Forelimb muscle (tissue), 1 donor: ENCODE data around the gene CPNE5. TPM values are rescaled to one million over a fixed set of nuclear protein-coding genes. Genes with fewer than 3 reads are reported as not detected.
A peak's percentile ranks its signal among the peaks of the same experiment; 100 is the strongest.

ENCODE experiments used
- DNase-seq: peaks from one replicate; pipeline ENCODE4 v3.0.0-alpha.2; 2013; ENCODE audit warnings: low read depth
- polyA plus RNA-seq: library from polyadenylated mRNA; unstranded; fragments of 120-200 nt; gene quantifications from one replicate; pipeline ENCODE4 v1.2.1, GENCODE V29; 2013; ENCODE audit not compliant: insufficient read length

CPNE5 gene
- polyA plus RNA-seq, 1 donor = 17.6 TPM

DNA sequence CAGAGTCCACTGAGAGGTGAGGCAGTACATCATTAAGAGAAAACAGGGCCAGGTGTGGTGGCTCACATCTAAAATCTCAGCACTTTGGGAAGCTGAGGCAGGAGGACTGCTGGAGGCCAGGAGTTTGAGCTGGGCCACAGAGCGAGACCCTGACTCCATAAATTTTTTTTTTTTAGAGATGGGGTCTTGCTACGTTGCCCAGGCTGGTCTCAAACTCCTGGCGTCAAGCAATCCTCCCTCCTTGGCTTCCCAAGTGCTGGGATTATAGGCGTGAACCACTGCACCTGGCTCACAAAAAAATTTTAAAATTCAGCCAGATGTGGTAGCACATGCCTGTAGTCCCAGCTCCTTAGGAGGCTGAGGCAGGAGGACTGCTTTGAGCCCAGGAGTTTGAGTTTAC, 18.1 kb upstream of the CPNE5 start:
- no peak for DNase-seq

DNA sequence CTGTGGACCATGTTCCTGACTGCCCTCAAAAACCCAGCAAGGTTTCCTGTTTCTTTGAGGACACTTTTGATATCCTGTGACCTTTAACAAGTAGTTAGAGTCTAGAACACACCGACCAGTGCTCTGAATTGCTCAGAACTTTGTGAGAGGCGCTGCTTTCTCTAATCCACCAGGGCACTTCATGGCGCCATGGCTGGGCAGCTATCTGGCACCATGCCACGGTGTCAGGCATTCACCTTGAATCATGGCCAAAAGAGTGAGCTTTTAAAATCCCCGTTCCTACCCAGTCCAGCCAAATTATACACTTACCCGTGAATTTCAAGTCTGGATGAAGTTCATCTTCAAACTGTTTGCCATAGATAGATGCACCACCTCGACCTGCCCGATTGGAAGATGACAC, 17.0 kb upstream of the CPNE5 start:
- no peak for DNase-seq

DNA sequence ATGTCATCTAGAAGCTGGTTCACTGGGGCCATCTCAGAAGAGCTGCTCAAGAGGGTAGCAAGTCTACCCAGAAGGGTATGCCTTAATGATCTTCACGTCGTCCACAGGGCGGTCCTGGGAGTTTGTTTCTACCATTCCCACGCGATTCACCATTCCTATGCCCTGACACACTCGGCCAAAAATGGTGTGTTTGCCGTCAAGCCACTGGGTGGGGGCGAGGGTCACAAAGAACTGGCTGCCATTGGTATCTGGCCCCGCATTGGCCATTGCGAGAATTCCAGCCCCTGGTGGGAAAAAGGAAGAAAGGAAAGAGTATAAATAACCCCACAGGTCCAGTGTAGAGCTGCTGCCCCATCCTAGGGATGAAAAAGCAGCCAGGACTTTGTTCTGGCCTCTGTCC, 16.5 kb upstream of the CPNE5 start:
- DNase-seq = no peak

DNA sequence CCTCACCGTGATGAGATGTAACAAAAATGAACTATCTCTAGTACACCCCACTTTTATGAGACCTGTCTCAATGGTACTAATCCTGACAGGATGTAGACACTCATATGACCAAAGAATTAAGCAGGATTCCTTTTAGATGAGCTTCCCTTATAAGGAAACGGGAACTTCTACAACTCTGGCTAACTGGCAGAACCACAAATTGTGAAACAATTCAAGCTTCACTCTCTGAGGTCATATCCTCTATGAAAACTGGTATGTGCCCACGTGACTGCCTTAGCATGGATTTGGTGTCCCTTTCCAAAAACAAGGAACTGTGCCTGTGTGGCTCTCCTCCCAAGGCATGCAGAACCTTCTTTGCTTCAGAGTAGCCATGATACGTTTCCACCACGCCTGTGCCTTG, 14.1 kb upstream of the CPNE5 start:
- no peak for DNase-seq

DNA sequence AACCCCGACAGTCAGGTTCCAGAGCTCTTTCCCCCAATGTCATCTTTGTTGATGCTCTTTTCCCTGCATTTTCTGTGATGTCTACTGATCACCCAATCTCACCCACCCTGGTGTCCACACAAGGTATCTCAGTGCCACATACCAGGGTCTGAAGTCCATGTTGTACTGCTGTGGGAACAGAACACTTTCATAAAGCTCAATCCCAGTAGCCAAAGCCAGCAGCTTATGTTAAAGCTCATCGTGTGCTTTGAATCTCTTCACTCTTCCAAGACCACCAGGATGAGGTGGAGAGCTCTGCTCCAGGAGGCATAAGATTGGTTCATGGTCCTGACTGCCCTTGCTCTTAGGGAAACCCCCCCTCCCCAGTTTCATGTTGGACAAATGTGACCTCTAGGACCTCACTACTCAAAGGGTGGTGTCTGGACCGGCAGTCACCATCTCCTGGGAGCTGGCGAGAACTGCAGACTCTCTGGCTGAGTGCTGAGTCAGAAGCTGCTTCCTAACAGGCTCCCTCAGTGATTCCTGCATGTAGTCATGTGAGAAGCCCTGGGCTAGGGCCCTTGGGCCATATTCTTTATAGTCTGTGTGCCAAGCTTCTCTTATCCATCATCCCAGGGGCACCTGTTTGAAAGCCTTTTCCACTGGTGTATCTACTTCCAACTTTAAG, 13.4 kb upstream of the CPNE5 start:
- no peak for DNase-seq

DNA sequence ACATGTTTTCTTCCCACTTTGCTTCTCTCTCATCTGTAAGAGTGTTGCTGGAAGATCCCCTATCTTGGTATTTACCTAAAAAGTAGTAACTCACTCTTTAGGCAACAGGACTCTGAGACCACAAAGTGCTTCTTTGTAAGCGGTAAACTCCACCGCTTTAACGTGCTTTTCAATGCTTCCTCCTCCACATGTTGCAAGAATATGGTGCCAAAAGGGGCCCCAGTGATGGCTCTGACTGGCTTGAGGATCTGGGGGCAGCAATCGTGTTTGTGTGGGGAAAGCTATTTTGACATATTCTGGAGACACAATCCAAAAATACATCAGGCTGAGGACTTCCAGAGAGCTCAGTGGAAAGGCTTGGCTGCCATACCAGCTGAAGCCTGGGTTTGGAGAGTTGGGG, 12.4 kb upstream of the CPNE5 start:
- DNase-seq = no peak

DNA sequence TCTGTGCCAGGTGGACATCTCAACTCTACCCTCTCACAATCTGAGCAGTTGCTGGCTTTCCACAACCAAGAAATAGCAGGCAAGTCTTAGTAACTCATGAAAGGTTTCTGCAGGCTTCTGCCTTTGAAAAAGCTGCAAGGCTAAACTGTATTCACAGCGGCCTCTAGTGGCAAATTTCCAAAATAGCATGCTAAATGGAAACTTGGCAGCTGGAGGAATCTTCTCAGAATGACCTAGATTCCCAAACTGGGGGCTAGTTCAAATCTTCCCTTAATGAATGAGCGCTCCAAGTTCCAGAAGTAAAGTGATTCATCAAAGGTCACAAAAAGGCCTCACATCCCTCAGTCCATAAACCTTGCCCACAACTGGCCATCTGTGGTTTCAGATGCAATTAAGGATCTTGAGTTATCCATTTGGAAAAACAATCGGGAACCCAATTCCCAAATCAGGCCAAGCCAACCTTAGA, 11.9 kb upstream of the CPNE5 start:
- peak; percentile 62 for DNase-seq

DNA sequence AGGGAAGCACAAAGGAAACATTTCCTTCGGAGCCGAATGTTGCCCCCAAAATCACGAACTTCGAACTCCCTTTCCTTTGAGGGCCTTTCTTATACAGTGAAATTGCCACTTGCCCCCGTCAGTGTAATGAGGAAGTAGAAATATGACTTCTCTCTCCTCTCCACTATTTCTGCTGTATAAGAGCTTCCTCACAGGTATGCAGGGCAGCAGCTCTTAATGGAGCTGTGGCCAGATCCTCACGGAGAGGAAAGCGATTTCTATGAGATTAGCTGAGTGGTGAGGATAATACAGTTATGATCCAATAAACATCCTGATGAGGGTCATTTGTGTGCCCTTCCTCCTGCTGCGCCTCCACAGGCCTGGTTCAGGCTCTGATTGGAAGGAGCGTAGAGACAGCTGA, 10.8 kb upstream of the CPNE5 start:
- no peak for DNase-seq

DNA sequence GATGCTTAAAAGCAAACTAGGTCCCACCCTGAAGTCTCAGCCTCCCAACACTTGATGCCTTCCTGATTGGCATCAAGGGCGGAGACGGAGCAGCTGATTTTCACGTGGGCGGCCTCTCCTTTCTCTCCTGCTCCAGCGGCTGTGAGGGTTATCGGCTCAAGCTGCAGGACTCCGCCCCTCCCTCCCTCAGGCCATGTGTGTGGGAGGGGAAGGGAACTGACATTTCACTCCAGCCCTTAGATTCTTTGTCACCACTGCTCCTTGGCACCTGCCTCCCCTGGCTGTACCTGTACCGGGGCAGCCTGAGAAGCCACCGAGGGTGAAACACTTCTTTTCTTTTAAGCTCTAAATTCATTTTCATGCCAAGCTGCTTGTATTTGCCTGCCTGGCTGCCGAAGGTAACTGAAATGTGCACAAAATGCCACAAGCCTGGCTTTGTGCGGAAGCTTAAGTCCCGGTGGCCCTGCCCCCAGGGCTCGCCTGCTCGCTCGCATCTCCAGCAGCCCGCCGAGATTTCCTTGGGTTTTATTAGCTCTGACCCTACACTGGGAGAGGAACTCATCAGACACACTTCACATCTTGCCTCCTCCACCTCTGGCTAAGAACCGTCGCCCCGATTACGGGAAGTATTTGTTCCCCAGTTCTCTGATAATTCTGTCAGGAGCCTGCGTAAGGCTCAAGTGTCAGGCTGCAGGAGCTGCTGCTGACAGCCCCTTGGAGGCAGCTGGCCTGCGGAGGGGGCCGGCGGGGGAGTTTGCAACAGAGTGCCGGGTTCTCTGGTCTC, 9.6 kb upstream of the CPNE5 start:
- DNase-seq = no peak

DNA sequence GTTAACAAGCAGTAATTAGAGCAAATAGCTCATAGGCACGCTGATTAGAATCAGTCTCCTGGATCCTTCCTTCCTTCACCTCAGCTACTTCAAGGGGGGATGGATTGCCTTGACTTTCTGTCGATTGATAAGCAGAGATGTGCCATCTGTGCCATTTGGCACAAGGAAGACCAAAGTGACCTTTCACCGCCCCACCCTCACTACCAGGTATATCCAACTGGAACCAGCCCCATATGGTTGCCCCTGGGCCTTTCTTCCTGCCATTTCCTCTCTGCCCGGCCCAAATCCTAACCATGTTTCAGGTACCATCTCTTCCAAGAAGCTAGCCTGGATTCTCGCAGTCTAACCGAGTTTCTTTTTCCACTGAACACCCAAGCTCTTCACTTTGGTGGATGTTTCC, 8.7 kb upstream of the CPNE5 start:
- no peak for DNase-seq

DNA sequence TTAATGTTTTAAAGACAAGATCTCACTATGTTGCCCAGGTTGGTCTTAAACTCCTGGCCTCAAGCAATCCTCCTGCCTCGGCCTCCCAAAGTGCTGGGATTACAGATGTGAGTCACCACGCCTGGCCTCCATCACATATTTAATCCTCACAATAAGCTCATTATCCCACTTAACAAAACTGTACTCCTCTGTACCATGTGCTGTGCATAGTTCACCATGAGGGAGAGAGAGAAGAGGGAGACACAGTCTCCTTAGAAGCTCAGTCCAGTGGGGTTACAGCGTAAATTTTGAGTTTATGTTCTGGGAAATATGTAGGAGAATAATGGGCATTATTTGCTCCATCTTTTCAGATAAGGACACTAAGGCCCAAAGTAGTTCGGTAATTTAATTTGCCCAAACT, 7.9 kb upstream of the CPNE5 start:
- no peak for DNase-seq

DNA sequence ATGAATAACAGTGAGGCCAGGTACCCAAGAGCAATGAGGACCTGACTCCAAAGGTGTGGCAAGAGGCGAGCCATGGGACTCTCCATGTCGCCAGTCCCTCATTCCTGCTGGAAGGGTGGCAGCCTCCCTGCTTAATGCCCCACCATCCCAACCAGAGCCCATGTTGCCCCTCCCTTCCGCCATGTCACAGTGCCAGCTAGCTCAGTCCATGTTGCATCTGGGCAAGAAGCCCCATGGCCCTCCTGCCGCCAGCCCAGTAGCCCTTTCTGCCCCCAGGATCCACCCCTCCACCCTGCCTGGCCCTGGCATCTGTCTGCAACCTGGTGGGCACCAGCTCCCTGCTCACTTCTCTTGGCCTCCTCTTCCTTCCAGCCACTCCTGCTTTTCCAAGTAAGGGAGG, 6.0 kb upstream of the CPNE5 start:
- DNase-seq = no peak

DNA sequence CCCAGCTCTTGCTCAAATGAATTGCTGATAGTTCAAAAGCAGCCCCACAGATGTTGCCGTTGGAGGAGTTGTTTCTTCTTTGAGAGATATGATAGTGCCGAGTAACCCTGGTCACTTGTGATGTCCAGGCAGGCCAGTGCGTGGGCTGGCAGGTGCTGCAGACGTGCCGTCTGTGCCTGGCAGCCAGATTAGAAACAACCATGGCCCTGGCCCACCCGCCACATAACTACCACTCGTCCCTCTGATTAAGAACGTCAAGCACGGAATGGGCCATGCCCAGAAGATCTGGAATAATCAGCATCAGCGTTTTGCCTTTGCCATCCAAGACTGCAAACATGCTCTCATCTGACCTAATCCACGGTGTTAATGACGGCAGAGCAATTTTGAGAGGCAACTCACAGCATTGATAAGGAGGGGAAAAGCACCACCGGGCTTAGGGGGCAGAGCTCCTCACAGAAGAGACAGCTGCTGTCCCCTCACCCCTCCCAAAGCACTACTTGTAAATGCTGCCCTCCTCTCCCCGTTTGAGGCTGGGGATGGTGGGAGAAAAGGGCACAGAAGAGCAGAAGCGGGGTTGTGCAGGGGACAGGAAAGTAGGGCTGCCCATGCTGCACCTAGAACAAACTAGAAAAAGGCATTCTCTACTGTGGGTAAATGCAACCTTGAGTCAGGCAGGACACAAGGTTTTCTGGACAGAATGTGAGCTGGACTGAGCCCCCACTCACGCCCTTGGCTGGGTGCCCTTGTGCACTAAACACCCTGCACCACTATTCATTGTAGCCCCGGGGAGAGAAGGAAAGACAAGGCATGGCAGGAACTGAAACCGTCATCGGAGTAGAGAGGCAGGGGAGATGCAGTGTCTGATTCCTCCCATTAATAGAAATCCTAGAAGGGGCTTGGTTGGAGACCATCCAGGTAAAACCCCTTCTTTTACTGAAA, 5.3 kb upstream of the CPNE5 start:
- DNase-seq = no peak

DNA sequence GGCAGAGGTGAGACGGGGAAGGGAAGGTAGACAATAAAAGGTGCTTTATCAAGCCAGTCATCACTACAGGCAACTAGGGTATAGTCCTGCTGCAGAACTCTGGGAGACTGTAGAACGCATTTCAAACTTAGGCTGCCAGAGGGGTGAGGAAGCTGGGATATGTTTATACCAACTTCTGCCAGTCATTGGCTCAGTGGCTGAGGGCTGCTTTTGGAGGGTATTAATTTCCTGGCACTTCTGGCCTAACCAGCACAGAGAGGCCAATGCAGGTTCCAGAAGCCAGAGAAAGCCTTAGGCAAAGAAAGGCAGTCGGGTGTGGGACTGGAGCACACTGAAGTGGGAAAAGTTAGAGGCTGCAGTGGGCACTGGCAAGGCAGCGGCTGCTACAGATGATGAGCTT, 3.9 kb upstream of the CPNE5 start:
- DNase-seq = no peak

DNA sequence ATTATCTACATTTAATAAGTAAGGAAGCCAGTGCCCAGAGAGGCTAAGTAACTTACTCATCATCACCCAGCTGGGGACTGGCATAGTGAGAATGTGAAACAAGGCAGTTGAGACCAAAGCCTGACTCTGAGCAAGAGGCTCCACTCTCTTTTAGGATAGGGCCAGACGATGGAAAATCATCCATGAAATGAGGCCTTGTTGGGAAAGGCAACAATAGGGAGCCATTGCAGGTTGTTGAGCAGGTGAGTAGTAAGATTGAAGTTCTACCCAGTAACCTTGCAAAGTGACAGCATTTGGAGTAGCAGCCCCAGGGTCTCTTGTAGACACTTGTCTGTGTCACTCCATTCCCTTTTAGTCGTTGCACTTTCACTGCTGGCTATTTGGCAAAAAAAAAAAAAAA, 2.5 kb upstream of the CPNE5 start:
- no peak for DNase-seq

DNA sequence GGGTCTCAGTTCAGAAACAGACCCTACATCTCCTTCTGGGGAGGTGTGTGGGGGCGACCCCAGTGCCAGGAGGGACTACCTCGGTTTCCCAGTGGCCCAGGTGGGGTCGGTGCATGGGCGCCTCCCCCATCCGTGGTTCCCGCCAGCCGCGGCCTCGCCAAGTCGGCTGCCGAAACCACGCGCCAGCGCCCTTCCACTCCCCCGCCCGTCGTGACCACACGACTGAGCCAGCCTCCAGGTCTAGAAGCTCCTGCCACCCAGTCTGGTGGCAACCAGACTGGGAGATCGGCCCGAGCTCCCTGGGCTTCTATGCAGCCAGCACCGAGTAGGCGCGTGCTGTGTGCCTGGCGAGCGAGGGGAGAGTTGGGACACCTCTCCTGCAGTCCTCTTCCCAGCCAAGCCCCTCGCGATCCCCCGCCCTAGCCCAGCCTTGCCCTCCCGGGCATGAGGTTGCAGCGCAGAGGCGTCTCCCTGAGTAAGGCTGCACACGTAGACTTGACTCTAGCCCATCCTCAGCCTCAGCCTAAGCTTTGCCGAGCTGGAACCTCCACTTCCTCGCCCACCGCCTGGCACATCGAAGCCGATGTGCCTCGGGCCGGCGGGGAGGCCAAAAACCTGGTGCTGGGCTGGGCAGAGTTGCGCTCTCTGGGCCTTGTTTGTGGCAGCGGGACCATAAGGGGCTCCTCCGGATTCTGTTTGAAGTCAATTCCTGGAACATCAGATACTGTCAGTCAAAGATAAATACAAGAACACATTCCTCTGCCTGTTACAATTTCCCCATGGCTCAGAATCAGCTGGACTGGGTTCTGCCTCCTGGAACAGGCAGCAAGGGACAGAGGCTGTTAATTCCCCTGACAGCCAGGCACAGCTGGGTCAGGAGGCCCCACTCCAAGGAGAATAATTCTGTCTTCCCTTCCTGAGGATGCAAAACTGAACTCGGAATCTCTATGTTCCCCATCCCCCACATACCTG, 1.5 kb upstream of the CPNE5 start:
- no peak for DNase-seq

DNA sequence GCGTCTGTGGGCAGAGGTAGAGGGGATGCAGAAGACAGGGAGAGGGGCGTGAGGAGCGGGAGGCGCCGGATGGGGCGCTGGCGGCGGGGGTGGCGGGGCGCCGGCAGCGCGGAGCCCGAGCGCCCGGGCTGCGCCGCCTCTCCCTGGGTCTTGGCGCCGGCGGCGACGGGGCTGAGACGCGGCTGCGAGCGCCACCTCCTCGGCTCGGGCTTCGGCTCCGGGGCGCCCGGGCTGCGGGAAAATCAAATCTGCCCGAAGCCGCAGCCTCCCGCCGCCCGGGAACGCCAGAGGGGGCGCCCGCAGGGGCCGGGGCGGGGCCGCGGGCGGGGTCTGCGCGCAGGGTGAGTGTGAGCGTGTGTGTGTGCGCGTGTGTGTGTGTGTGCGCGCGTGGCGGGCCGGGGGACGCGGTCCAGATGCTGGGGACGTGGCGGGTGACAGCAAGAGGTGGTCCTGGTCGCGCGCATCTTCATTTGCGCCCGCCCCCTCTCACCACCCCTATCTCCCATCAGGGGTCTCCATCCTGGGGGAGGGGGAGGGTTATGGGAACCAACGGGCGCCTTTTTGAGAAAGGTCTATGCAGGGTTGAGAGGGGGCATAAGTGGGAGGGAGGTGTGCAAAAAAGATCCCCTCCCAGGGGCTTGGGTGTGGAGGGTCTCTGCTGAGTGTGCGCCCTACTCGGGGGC, 646 bp upstream of the CPNE5 start:
- no peak for DNase-seq

DNA sequence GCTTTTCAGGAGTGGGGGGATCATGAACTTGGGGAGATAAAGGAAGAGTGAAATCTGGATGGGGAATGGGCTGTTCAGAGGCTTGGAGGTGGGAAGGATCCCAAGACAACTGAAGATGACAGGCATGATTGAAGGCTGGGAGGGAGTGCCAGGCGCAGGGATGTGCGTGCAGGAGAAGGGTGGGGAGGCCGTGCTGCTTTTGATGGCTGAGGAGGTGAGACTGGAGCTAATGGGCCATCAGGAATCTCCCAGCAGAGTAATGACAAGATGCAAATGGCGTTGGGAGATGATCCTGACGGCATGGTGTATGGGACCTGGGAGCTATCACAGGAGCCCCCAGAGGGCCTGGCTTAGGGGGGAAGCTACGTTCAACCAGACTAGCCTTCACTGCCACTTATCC, 1.6 kb downstream of the CPNE5 start:
- no peak for DNase-seq

DNA sequence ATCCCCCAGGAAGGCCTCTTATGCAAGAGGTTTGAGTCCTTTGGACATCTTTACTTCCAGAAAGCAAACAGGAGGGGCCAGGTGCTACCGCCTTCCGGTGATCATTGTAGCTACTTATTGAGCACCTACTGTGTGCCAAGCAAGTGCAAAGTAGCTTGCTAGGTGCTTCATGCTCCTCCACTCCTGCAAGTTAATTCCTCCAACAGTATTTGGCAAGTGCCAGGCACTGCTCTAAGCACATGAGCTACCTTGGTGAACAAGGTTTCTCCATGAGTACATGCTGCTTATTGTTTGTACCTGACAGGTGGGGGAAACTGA, 2.3 kb downstream of the CPNE5 start:
- DNase-seq = no peak

DNA sequence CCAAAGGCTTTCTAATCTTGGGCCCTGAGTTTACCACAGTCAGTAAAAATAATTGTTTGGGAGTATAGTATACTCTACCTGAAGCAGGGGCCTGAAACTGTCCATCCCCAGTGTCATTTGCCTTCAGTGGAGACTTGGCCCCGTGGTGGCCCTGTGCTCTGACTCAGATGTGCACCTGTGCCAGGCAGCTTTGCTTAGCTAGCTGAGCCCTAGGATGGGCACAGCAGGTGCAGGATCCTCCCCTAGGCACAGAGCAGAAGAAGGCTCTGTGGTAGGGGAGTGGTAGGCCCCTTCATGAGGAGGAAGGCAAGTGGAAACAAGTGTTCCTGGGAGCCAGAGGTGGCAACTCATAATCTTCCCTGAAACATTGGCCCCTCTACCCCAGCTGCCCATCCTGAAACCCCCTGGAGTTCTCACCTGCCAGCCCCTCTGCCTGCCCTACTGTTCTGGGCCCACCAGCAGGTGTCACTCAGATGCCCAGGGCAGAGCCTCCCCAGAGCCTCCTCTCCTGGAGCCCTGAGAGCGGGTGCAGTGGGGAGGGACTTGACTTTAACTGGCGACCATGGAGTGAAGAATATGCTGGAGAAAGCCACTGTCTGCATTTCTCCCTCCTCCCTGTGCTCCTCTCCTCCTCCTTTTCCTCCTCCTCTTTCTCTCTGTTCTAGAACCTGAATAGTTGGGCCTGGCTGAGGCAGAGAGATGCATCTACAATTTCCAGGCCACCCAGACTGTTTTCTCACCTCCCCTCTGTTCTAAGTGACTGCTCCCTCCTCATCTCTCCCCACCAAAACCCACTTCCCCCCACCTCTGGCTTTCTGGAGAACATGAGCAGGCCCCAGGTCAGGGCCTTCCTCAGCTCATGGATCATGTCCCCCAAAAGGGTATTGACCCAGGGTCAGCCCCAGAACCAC, 2.9 kb downstream of the CPNE5 start:
- no peak for DNase-seq
